ENCODE data around the gene ADAM12. TPM values are rescaled to one million over a fixed set of nuclear protein-coding genes. Genes with fewer than 3 reads are reported as not detected.

Gene ADAM12
- total RNA-seq, 1 donor from 2014 or later = 100 TPM

- DNase-seq (ENCODE audit: low read depth) (no peak), FAIRE-seq (no peak)
- Histone ChIP-seq H3K27ac (ENCODE audit: low read depth, low read length) (no peak overlapping the region), H3K9ac (ENCODE audit: low read length) (no peak overlapping the region), H3K4me2 (ENCODE audit: low read length) (no peak overlapping the region), H3K36me3 (ENCODE audit: insufficient read depth, low read length) (peaks cover 34% of the 10 kb centered on the region), H3K9me3 (ENCODE audit: insufficient read depth, low read depth, low read length) (no peaks in the 10 kb centered on the region), H3K79me2 (ENCODE audit: insufficient read depth, low read length) (no peaks in the 10 kb centered on the region), H4K20me1 (ENCODE audit: insufficient read depth, low read length) (no peaks in the 10 kb centered on the region), H3K4me1 (ENCODE audit: insufficient read depth, low read length) (peaks cover 41% of the 10 kb centered on the region), H3K27me3 (ENCODE audit: insufficient read depth, low read length) (no peaks in the 10 kb centered on the region), H2AFZ (ENCODE audit: low read depth, low read length) (no peak overlapping the region), H3K4me3 (ENCODE audit: insufficient read depth, low read depth, low read length) (no peak overlapping the region)
- Mint-ChIP-seq H3K27ac (ENCODE audit: unreplicated experiment) (peak overlapping the region; percentile 34), H3K36me3 (ENCODE audit: low read depth, unreplicated experiment) (peaks cover 39% of the 10 kb centered on the region), H3K4me3 (ENCODE audit: unreplicated experiment) (no peak overlapping the region), H3K27me3 (ENCODE audit: low read depth, unreplicated experiment) (peaks cover 3% of the 10 kb centered on the region), H3K9me3 (ENCODE audit: unreplicated experiment) (peaks cover 6% of the 10 kb centered on the region), H3K4me1 (ENCODE audit: low read depth, unreplicated experiment) (peaks cover 49% of the 10 kb centered on the region)
- TF ChIP-seq CTCF (IDR thresholded peaks at IDR 0.05; ENCODE audit: insufficient read depth, low read depth, low read length) = no peak
- TF ChIP-seq EZH2 (IDR thresholded peaks at IDR 0.05; ENCODE audit: insufficient read depth, low read length) = no peak
Measured at GRCh38 chr10:126066456-126066855, 321.8 kb downstream of the ADAM12 start.

GRCh38 chr10:126065751-126066377 lies 322.4 kb downstream of the ADAM12 start:
- DNase-seq (ENCODE audit: low read depth) = peak; percentile 46
- peaks cover 35% of the 10 kb centered on the region for H3K36me3 Mint-ChIP-seq (ENCODE audit: low read depth, unreplicated experiment)
- Histone ChIP-seq H3K79me2 (ENCODE audit: insufficient read depth, low read length) (no peaks in the 10 kb centered on the region), H2AFZ (ENCODE audit: low read depth, low read length) (no peak overlapping the region), H4K20me1 (ENCODE audit: insufficient read depth, low read length) (no peaks in the 10 kb centered on the region), H3K4me2 (ENCODE audit: low read length) (peak overlapping the region; percentile 1), H3K9me3 (ENCODE audit: insufficient read depth, low read depth, low read length) (no peaks in the 10 kb centered on the region), H3K27me3 (ENCODE audit: insufficient read depth, low read length) (no peaks in the 10 kb centered on the region), H3K9ac (ENCODE audit: low read length) (peak overlapping the region; percentile 22), H3K36me3 (ENCODE audit: insufficient read depth, low read length) (peaks cover 31% of the 10 kb centered on the region), H3K4me3 (ENCODE audit: insufficient read depth, low read depth, low read length) (no peak overlapping the region), H3K27ac (ENCODE audit: low read depth, low read length) (peak overlapping the region; percentile 27), H3K4me1 (ENCODE audit: insufficient read depth, low read length) (peaks cover 47% of the 10 kb centered on the region)
- no peak for FAIRE-seq
- no peak for TF ChIP-seq CTCF (IDR thresholded peaks at IDR 0.05; ENCODE audit: insufficient read depth, low read depth, low read length)
- TF ChIP-seq EZH2 (IDR thresholded peaks at IDR 0.05; ENCODE audit: insufficient read depth, low read length) = no peak
- peaks cover 52% of the 10 kb centered on the region for H3K4me1 Mint-ChIP-seq (ENCODE audit: low read depth, unreplicated experiment)
- no peak overlapping the region for H3K4me3 Mint-ChIP-seq (ENCODE audit: unreplicated experiment)
- peaks cover 4% of the 10 kb centered on the region for H3K9me3 Mint-ChIP-seq (ENCODE audit: unreplicated experiment)
- peak overlapping the region; percentile 51 for H3K27ac Mint-ChIP-seq (ENCODE audit: unreplicated experiment)
- no peaks in the 10 kb centered on the region for H3K27me3 Mint-ChIP-seq (ENCODE audit: low read depth, unreplicated experiment)

- H3K9ac ChIP-seq (ENCODE audit: low read length) = no peak overlapping the region
- H3K79me2 ChIP-seq (ENCODE audit: insufficient read depth, low read length) = no peaks in the 10 kb centered on the region
- DNase-seq (ENCODE audit: low read depth) (no peak), FAIRE-seq (no peak)
- H2AFZ ChIP-seq (ENCODE audit: low read depth, low read length) = no peak overlapping the region
- peaks cover 61% of the 10 kb centered on the region for H3K4me1 Mint-ChIP-seq (ENCODE audit: low read depth, unreplicated experiment)
- no peak overlapping the region for H3K4me3 Mint-ChIP-seq (ENCODE audit: unreplicated experiment)
- TF ChIP-seq CTCF (IDR thresholded peaks at IDR 0.05; ENCODE audit: insufficient read depth, low read depth, low read length) (no peak), EZH2 (IDR thresholded peaks at IDR 0.05; ENCODE audit: insufficient read depth, low read length) (no peak)
- no peak overlapping the region for H3K4me2 ChIP-seq (ENCODE audit: low read length)
- no peaks in the 10 kb centered on the region for H3K9me3 ChIP-seq (ENCODE audit: insufficient read depth, low read depth, low read length)
- H3K27ac ChIP-seq (ENCODE audit: low read depth, low read length) = peak overlapping the region; percentile 100
- H3K4me1 ChIP-seq (ENCODE audit: insufficient read depth, low read length) = peaks cover 60% of the 10 kb centered on the region
- no peaks in the 10 kb centered on the region for H3K27me3 Mint-ChIP-seq (ENCODE audit: low read depth, unreplicated experiment)
- H3K9me3 Mint-ChIP-seq (ENCODE audit: unreplicated experiment) = peaks cover 4% of the 10 kb centered on the region
- H3K27me3 ChIP-seq (ENCODE audit: insufficient read depth, low read length) = no peaks in the 10 kb centered on the region
- peaks cover 18% of the 10 kb centered on the region for H3K36me3 ChIP-seq (ENCODE audit: insufficient read depth, low read length)
- peak overlapping the region; percentile 100 for H3K27ac Mint-ChIP-seq (ENCODE audit: unreplicated experiment)
- peaks cover 26% of the 10 kb centered on the region for H3K36me3 Mint-ChIP-seq (ENCODE audit: low read depth, unreplicated experiment)
- H4K20me1 ChIP-seq (ENCODE audit: insufficient read depth, low read length) = no peaks in the 10 kb centered on the region
- no peak overlapping the region for H3K4me3 ChIP-seq (ENCODE audit: insufficient read depth, low read depth, low read length)
Measured at GRCh38 chr10:126064512-126064911, 323.8 kb downstream of the ADAM12 start.

Measured in astrocyte (in vitro differentiated cells and primary cell).